BLaER1 (cell line): ENCODE data around the gene PROKR1.

Experiments used
- H3K27ac ChIP-seq: shearing (Covaris generic); formaldehyde crosslinking; 2 replicates; pipeline ENCODE4 v1.8.1; 2022
- H3K27me3 ChIP-seq: shearing (Covaris generic); formaldehyde crosslinking; 2 replicates; pipeline ENCODE4 v1.8.1; 2022
- H3K36me3 ChIP-seq: shearing (Covaris generic); formaldehyde crosslinking; 2 replicates; pipeline ENCODE4 v1.8.1; 2022
- H3K4me1 ChIP-seq: shearing (Covaris generic); formaldehyde crosslinking; 2 replicates; pipeline ENCODE4 v1.8.1; 2022
- H3K4me2 ChIP-seq: shearing (Covaris generic); formaldehyde crosslinking; 2 replicates; pipeline ENCODE4 v1.8.1; 2022
- H3K4me3 ChIP-seq: shearing (Covaris generic); formaldehyde crosslinking; 2 replicates; pipeline ENCODE4 v1.8.1; 2022
- H3K9ac ChIP-seq: shearing (Covaris generic); formaldehyde crosslinking; 2 replicates; pipeline ENCODE4 v1.8.1; 2022
- H3K9me3 ChIP-seq: shearing (Covaris generic); formaldehyde crosslinking; 2 replicates; pipeline ENCODE4 v1.8.1; 2022
- H4K20me1 ChIP-seq: shearing (Covaris generic); formaldehyde crosslinking; 2 replicates; pipeline ENCODE4 v1.8.1; 2022
- Cebpa-rat ChIP-seq: shearing (Covaris generic); IDR thresholded peaks from 2 replicates; pipeline ENCODE4 v1.8.1; 2022

PROKR1 gene

GRCh38 chr2:68653034-68653433 lies 9.7 kb downstream of the PROKR1 start:
- Histone ChIP-seq H4K20me1 (no peaks in the 10 kb centered on the region), H3K4me1 (peaks cover 16% of the 10 kb centered on the region), H3K27me3 (no peaks in the 10 kb centered on the region), H3K9me3 (peaks cover 6% of the 10 kb centered on the region; the same call in 1 of the 2 replicates), H3K27ac (no peak overlapping the region), H3K4me2 (peak overlapping the region; percentile 75), H3K9ac (no peak overlapping the region), H3K4me3 (no peak overlapping the region), H3K36me3 (no peaks in the 10 kb centered on the region)
- TF ChIP-seq Cebpa-rat: no peak

- Histone ChIP-seq H3K36me3 (no peaks in the 10 kb centered on the region), H3K9me3 (peaks cover 5% of the 10 kb centered on the region; the same call in 1 of the 2 replicates), H3K4me1 (peaks cover 16% of the 10 kb centered on the region), H3K9ac (no peak overlapping the region), H3K27ac (no peak overlapping the region), H3K4me3 (no peak overlapping the region), H4K20me1 (no peaks in the 10 kb centered on the region), H3K27me3 (no peaks in the 10 kb centered on the region), H3K4me2 (peak overlapping the region; percentile 75)
- TF ChIP-seq Cebpa-rat: no peak
These were observed 10.2 kb downstream of the PROKR1 start for GRCh38 chr2:68653538-68653982.

- Histone ChIP-seq H3K9ac (no peak overlapping the region), H3K36me3 (no peaks in the 10 kb centered on the region), H3K4me1 (peaks cover 25% of the 10 kb centered on the region), H4K20me1 (no peaks in the 10 kb centered on the region), H3K27me3 (no peaks in the 10 kb centered on the region), H3K27ac (no peak overlapping the region), H3K4me3 (no peak overlapping the region), H3K9me3 (peaks cover 8% of the 10 kb centered on the region), H3K4me2 (no peak overlapping the region)
- TF ChIP-seq Cebpa-rat: no peak
These were observed 14.9 kb downstream of the PROKR1 start for GRCh38 chr2:68658266-68658665.

- Histone ChIP-seq H3K4me1 (peaks cover 17% of the 10 kb centered on the region), H3K9me3 (peaks cover 16% of the 10 kb centered on the region), H3K4me2 (no peak overlapping the region), H4K20me1 (no peaks in the 10 kb centered on the region), H3K27ac (no peak overlapping the region), H3K9ac (no peak overlapping the region), H3K4me3 (no peak overlapping the region), H3K27me3 (no peaks in the 10 kb centered on the region), H3K36me3 (no peaks in the 10 kb centered on the region)
- no peak for TF ChIP-seq Cebpa-rat
These were observed 15.7 kb downstream of the PROKR1 start for GRCh38 chr2:68659081-68659480.

- Histone ChIP-seq H3K9ac (no peak overlapping the region), H3K4me1 (peaks cover 13% of the 10 kb centered on the region), H3K4me3 (no peak overlapping the region), H4K20me1 (no peaks in the 10 kb centered on the region), H3K4me2 (no peak overlapping the region), H3K36me3 (no peaks in the 10 kb centered on the region), H3K27ac (no peak overlapping the region), H3K9me3 (peaks cover 11% of the 10 kb centered on the region; the same call in 1 of the 2 replicates), H3K27me3 (no peaks in the 10 kb centered on the region)
- TF ChIP-seq Cebpa-rat: no peak
These were observed 17.3 kb downstream of the PROKR1 start for GRCh38 chr2:68660658-68661057.

- Histone ChIP-seq H3K36me3 (no peaks in the 10 kb centered on the region), H3K27ac (no peak overlapping the region), H4K20me1 (no peaks in the 10 kb centered on the region), H3K27me3 (no peaks in the 10 kb centered on the region), H3K4me2 (peak overlapping the region; percentile 45), H3K4me3 (no peak overlapping the region), H3K4me1 (peaks cover 18% of the 10 kb centered on the region), H3K9ac (no peak overlapping the region), H3K9me3 (peaks cover 16% of the 10 kb centered on the region)
- TF ChIP-seq Cebpa-rat: no peak
These were observed 19.1 kb downstream of the PROKR1 start for GRCh38 chr2:68662466-68662865.

- no peaks in the 10 kb centered on the region for H3K27me3 ChIP-seq
- no peak for TF ChIP-seq Cebpa-rat
- peaks cover 19% of the 10 kb centered on the region for H3K9me3 ChIP-seq
- no peak overlapping the region for H3K4me3 ChIP-seq
- H3K36me3 ChIP-seq: no peaks in the 10 kb centered on the region
- no peak overlapping the region for H3K9ac ChIP-seq
- no peaks in the 10 kb centered on the region for H4K20me1 ChIP-seq
- H3K4me2 ChIP-seq: no peak overlapping the region
- H3K4me1 ChIP-seq: peaks cover 18% of the 10 kb centered on the region
- H3K27ac ChIP-seq: no peak overlapping the region
These were observed 20.2 kb downstream of the PROKR1 start for GRCh38 chr2:68663371-68664156.

- H3K36me3 ChIP-seq: no peaks in the 10 kb centered on the region
- H4K20me1 ChIP-seq: no peaks in the 10 kb centered on the region
- no peak overlapping the region for H3K9ac ChIP-seq
- peaks cover 33% of the 10 kb centered on the region for H3K9me3 ChIP-seq
- H3K4me3 ChIP-seq: no peak overlapping the region
- no peaks in the 10 kb centered on the region for H3K27me3 ChIP-seq
- no peak overlapping the region for H3K27ac ChIP-seq
- TF ChIP-seq Cebpa-rat: no peak
- H3K4me1 ChIP-seq: peaks cover 24% of the 10 kb centered on the region
- H3K4me2 ChIP-seq: no peak overlapping the region
These were observed 24.0 kb downstream of the PROKR1 start for GRCh38 chr2:68667371-68667770.

- H4K20me1 ChIP-seq: no peaks in the 10 kb centered on the region
- no peaks in the 10 kb centered on the region for H3K36me3 ChIP-seq
- H3K4me1 ChIP-seq: peaks cover 35% of the 10 kb centered on the region
- no peak overlapping the region for H3K9ac ChIP-seq
- no peak overlapping the region for H3K27ac ChIP-seq
- peaks cover 24% of the 10 kb centered on the region for H3K9me3 ChIP-seq
- H3K4me3 ChIP-seq: no peak overlapping the region
- H3K4me2 ChIP-seq: no peak overlapping the region
- H3K27me3 ChIP-seq: no peaks in the 10 kb centered on the region
- TF ChIP-seq Cebpa-rat: no peak
These were observed 26.3 kb downstream of the PROKR1 start for GRCh38 chr2:68669651-68670050.

- Histone ChIP-seq H3K4me1 (peaks cover 37% of the 10 kb centered on the region), H3K4me3 (no peak overlapping the region), H3K27me3 (no peaks in the 10 kb centered on the region), H4K20me1 (no peaks in the 10 kb centered on the region), H3K9me3 (peaks cover 45% of the 10 kb centered on the region), H3K9ac (no peak overlapping the region), H3K4me2 (no peak overlapping the region), H3K27ac (no peak overlapping the region), H3K36me3 (no peaks in the 10 kb centered on the region)
- TF ChIP-seq Cebpa-rat: no peak
These were observed 28.6 kb downstream of the PROKR1 start for GRCh38 chr2:68671961-68672360.
